Common myeloid progenitor, CD34-positive (primary cell): ENCODE measurements around the gene SENP3.

ENCODE experiments used
- CTCF ChIA-PET: fragments of 350-600 bp; sonication (Branson Sonifier 250); formaldehyde crosslinking; loops from one replicate; lab custom pipeline; 2021; ENCODE audit warnings: antibody characterized with exemption; lab: Charles Lee
- POLR2A ChIA-PET: fragments of 350-600 bp; sonication (Branson Sonifier 250); formaldehyde crosslinking; loops from one replicate; lab custom pipeline; 2021; ENCODE audit warnings: antibody characterized with exemption; lab: Charles Lee
- DNase-seq, 3 donors: peaks; one replicate each; pipeline versions ENCODE4 v3.0.0 to v3.0.0-alpha.2; 2013
- H3K27ac ChIP-seq, 2 experiments: 1 replicate in 1 of 2; 2 replicates in 1 of 2; pipeline ENCODE4 v1.7.0; 2013; ENCODE audit warnings: inconsistent platforms in 2 of 2, low read length in 2 of 2, mild to moderate bottlenecking in 2 of 2, low read depth in 1 of 2, moderate library complexity in 1 of 2; ENCODE audit not compliant: severe bottlenecking in 2 of 2, insufficient read depth in 1 of 2, poor library complexity in 1 of 2
- H3K27me3 ChIP-seq, 5 experiments: replicated peaks in 2 of 5; 1 replicate in 3 of 5; 2 replicates in 2 of 5; pipeline versions ENCODE4 v1.6.1 to v1.7.0; 2013; ENCODE audit warnings: low read length in 4 of 5, mild to moderate bottlenecking in 2 of 5, moderate library complexity in 2 of 5, inconsistent platforms in 1 of 5; ENCODE audit not compliant: insufficient read depth in 5 of 5, control insufficient read depth in 4 of 5
- H3K36me3 ChIP-seq, 4 experiments: 1 replicate in 2 of 4; 2 replicates in 2 of 4; pipeline versions ENCODE4 v1.6.1 to v1.7.0; 2013; ENCODE audit warnings: low read length in 3 of 4, control low read depth in 1 of 4, mild to moderate bottlenecking in 1 of 4; ENCODE audit not compliant: control insufficient read depth in 4 of 4, insufficient read depth in 4 of 4
- H3K4me1 ChIP-seq, 4 experiments: 1 replicate in 3 of 4; 2 replicates in 1 of 4; pipeline versions ENCODE4 v1.6.1 to v1.7.1; 2013; ENCODE audit warnings: low read length in 3 of 4, mild to moderate bottlenecking in 3 of 4, control low read depth in 1 of 4, inconsistent platforms in 1 of 4, moderate library complexity in 1 of 4; ENCODE audit not compliant: control insufficient read depth in 4 of 4, insufficient read depth in 4 of 4; ENCODE audit errors: control extremely low read depth in 1 of 4
- H3K4me3 ChIP-seq, 7 experiments: 1 replicate in 4 of 7; 2 replicates in 3 of 7; pipeline versions ENCODE4 v1.5.1 to v1.7.0; 2013; ENCODE audit warnings: mild to moderate bottlenecking in 7 of 7, low read length in 6 of 7, moderate library complexity in 6 of 7, inconsistent platforms in 2 of 7, low read depth in 2 of 7, control low read depth in 1 of 7; ENCODE audit not compliant: insufficient read depth in 4 of 7, control insufficient read depth in 1 of 7; ENCODE audit errors: extremely low read depth in 1 of 7
- H3K9me3 ChIP-seq, 5 experiments: 1 replicate in 4 of 5; 2 replicates in 1 of 5; pipeline versions ENCODE4 v1.6.1 to v1.7.1; 2013; ENCODE audit warnings: low read length in 4 of 5, mild to moderate bottlenecking in 2 of 5, inconsistent platforms in 1 of 5, low read depth in 1 of 5, moderate library complexity in 1 of 5; ENCODE audit not compliant: control insufficient read depth in 4 of 5, insufficient read depth in 2 of 5; ENCODE audit errors: control extremely low read depth in 1 of 5
- WGBS: methylation state at CpG from one replicate; pipeline ENCODE4 v1.1.5; 2013; ENCODE audit not compliant: insufficient coverage; 5-methylcytosine and 5-hydroxymethylcytosine counted together

Gene SENP3

GRCh38 chr17:7575481-7575883, 13.8 kb downstream of the SENP3 start:
- Histone ChIP-seq H3K4me3 (peak overlapping the region in 4 of 7 experiments; percentile 1 to 96 (median 48)), H3K36me3 (peaks cover 22 to 66% (median 52%) of the 10 kb centered on the region in 4 experiments), H3K27me3 (no peaks in the 10 kb centered on the region), H3K9me3 (no peaks in the 10 kb centered on the region), H3K4me1 (peaks cover 19 to 77% (median 55%) of the 10 kb centered on the region in 4 experiments), H3K27ac (no peak overlapping the region)
- DNase-seq: no peak
- CTCF ChIA-PET: interaction anchor here (0.7 to 3.9 kb wide), 3 partner anchors 12 to 39 kb away, joined by 3 to 58 read pairs (median 3); partner anchors contain the start of genes FXR2, MPDU1 and SOX15
- 100% methylated on average over 1 of the region's 1 CpG for WGBS
- POLR2A ChIA-PET: interaction anchor here (0.9 to 4.6 kb wide), 2 partner anchors 9 to 40 kb away, joined by 5 to 40 read pairs; partner anchors contain the start of genes FXR2 and MPDU1

GRCh38 chr17:7575959-7576358, 14.2 kb downstream of the SENP3 start:
- Histone ChIP-seq H3K4me1 (peaks cover 19 to 81% (median 60%) of the 10 kb centered on the region in 4 experiments), H3K9me3 (no peaks in the 10 kb centered on the region), H3K36me3 (peaks cover 22 to 64% (median 48%) of the 10 kb centered on the region in 4 experiments), H3K27me3 (no peaks in the 10 kb centered on the region), H3K4me3 (no peak overlapping the region), H3K27ac (no peak overlapping the region)
- WGBS: 98% methylated on average over 6 of the region's 7 CpGs
- POLR2A ChIA-PET: interaction anchor here (0.6 to 4.6 kb wide), 3 partner anchors 8 to 52 kb away, joined by 3 to 40 read pairs (median 5); partner anchors contain the start of genes FXR2, MPDU1 and SAT2
- DNase-seq: no peak
- CTCF ChIA-PET: interaction anchor here (0.6 to 3.9 kb wide), 4 partner anchors 11 to 220 kb away, joined by 3 to 58 read pairs (median 4); partner anchors contain the start of genes MPDU1 and SOX15

- Histone ChIP-seq H3K9me3 (no peaks in the 10 kb centered on the region), H3K4me3 (peak overlapping the region in 1 of 7 experiments; percentile 4), H3K27me3 (no peaks in the 10 kb centered on the region), H3K4me1 (peaks cover 19 to 81% (median 64%) of the 10 kb centered on the region in 4 experiments), H3K27ac (no peak overlapping the region), H3K36me3 (peaks cover 22 to 59% (median 45%) of the 10 kb centered on the region in 4 experiments)
- CTCF ChIA-PET: interaction anchor here (0.6 to 3.9 kb wide), 4 partner anchors 11 to 221 kb away, joined by 3 to 58 read pairs (median 4); partner anchors contain the start of genes MPDU1 and SOX15
- WGBS: 93% methylated on average over 14 of the region's 14 CpGs
- POLR2A ChIA-PET: interaction anchor here (0.6 kb wide), 1 partner anchor 51 kb away, joined by 3 read pairs; the partner anchor contains the start of gene SAT2
- DNase-seq: no peak
Observed at GRCh38 chr17:7576432-7576937, 14.8 kb downstream of the SENP3 start.

- H3K4me1 ChIP-seq: peaks cover 16 to 86% (median 70%) of the 10 kb centered on the region in 4 experiments
- peaks cover 22 to 59% (median 45%) of the 10 kb centered on the region in 4 experiments for H3K36me3 ChIP-seq
- ChIA-PET CTCF (interaction anchor here (1.1 to 3.9 kb wide), 3 partner anchors 10 to 222 kb away, joined by 3 to 58 read pairs (median 4); partner anchors contain the start of genes MPDU1 and SOX15), POLR2A (no interaction called here)
- no peak overlapping the region for H3K27ac ChIP-seq
- H3K27me3 ChIP-seq: no peaks in the 10 kb centered on the region
- H3K4me3 ChIP-seq: no peak overlapping the region
- DNase-seq: no peak
- 95% methylated on average over 16 of the region's 17 CpGs for WGBS
- no peaks in the 10 kb centered on the region for H3K9me3 ChIP-seq
Observed at GRCh38 chr17:7577327-7578199, 15.8 kb downstream of the SENP3 start.

- H3K36me3 ChIP-seq: peaks cover 22 to 53% (median 44%) of the 10 kb centered on the region in 4 experiments
- H3K4me1 ChIP-seq: peaks cover 14 to 91% (median 77%) of the 10 kb centered on the region in 4 experiments
- H3K4me3 ChIP-seq: peak within 1 kb of the TSS in 4 of 7 experiments; percentile 26 to 39 (median 33)
- peak; percentile 74 to 90 (median 87) for DNase-seq
- H3K27ac ChIP-seq: peak within 1 kb of the TSS; percentile 50 to 73
- no peaks in the 10 kb centered on the region for H3K27me3 ChIP-seq
- ChIA-PET POLR2A (interaction anchor here (0.7 to 1.0 kb wide), 3 partner anchors 10 to 19 kb away, joined by 3 to 4 read pairs (median 3); no protein-coding TSS in a partner anchor), CTCF (interaction anchor here (1.0 to 3.1 kb wide), 4 partner anchors 10 to 64 kb away, joined by 3 to 21 read pairs (median 10); partner anchors contain the start of gene SOX15)
- 27% methylated on average over 4 of the region's 7 CpGs for WGBS
- H3K9me3 ChIP-seq: no peaks in the 10 kb centered on the region
Observed at GRCh38 chr17:7579001-7579833, 17.5 kb downstream of the SENP3 start, which contains the start of gene CD68. Gene CD68, plus strand, starts transcription at chr17:7579638. Its CDS starts 40 bp downstream, at chr17:7579678.
